Right atrium auricular region (tissue), 2 donors: ENCODE measurements around the gene MRPS15. TPM values are rescaled to one million over a fixed set of nuclear protein-coding genes. Genes with fewer than 3 reads are reported as not detected.

Experiments used
- DNase-seq: peaks from one replicate; pipeline ENCODE4 v3.0.0-alpha.2; 2019; ENCODE audit warnings: low spot score
- H3K27ac ChIP-seq, 2 donors: fragments of 200-600 bp; sonication (generic); 1 replicate in 1 of 2; 2 replicates in 1 of 2; pipeline ENCODE4 v1.5.1; 2016 to 2019
- H3K27me3 ChIP-seq, 2 donors: fragments of 200-600 bp; sonication (generic); one replicate each; pipeline versions ENCODE4 v1.5.1 to v1.6.0; 2017 to 2019
- H3K36me3 ChIP-seq: fragments of 200-600 bp; sonication (generic); one replicate; pipeline ENCODE4 v1.5.1; 2016
- H3K4me1 ChIP-seq, 2 donors: fragments of 200-600 bp; sonication (generic); one replicate each; pipeline versions ENCODE4 v1.5.1 to v1.6.0; 2017 to 2019
- H3K4me3 ChIP-seq, 2 donors: fragments of 200-600 bp; sonication (generic); 1 replicate in 1 of 2; 2 replicates in 1 of 2; pipeline ENCODE4 v1.5.1; 2017 to 2019; ENCODE audit warnings: mild to moderate bottlenecking in 1 of 2, moderate library complexity in 1 of 2
- H3K9me3 ChIP-seq, 2 donors: fragments of 200-600 bp; sonication (generic); one replicate each; pipeline ENCODE4 v1.5.1; 2019
- CTCF ChIP-seq, 2 donors: fragments of 200-600 bp; sonication (generic); IDR thresholded peaks; one replicate each; pipeline ENCODE4 v1.5.1; 2019; ENCODE audit warnings: antibody characterized with exemption in 2 of 2
- total RNA-seq, 2 donors: library from RNA; depleted of rRNA; stranded (reverse); fragments of >200 nt; gene quantifications; one replicate each; pipeline ENCODE4 v1.1.0, GENCODE V29; 2016

Gene MRPS15
- total RNA-seq, 2 donors from 2014 or later: 81.4 to 93.4 TPM

- H3K4me1 ChIP-seq: peaks cover 0 to 21% of the 10 kb centered on the region in 2 donors
- no peaks in the 10 kb centered on the region for H3K27me3 ChIP-seq
- peaks cover 12% of the 10 kb centered on the region for H3K36me3 ChIP-seq
- H3K27ac ChIP-seq: no peak overlapping the region
- H3K4me3 ChIP-seq: no peak overlapping the region
- H3K9me3 ChIP-seq: no peaks in the 10 kb centered on the region
- no peak for TF ChIP-seq CTCF (IDR thresholded peaks at IDR 0.05)
- DNase-seq: no peak
Measured at GRCh38 chr1:36421649-36422048, 42.5 kb downstream of the MRPS15 start.

GRCh38 chr1:36420836-36421317 is 43.3 kb downstream of the MRPS15 start:
- Histone ChIP-seq H3K36me3 (peaks cover 12% of the 10 kb centered on the region), H3K4me1 (peaks cover 0 to 21% of the 10 kb centered on the region in 2 donors), H3K27me3 (no peaks in the 10 kb centered on the region), H3K4me3 (no peak overlapping the region), H3K27ac (no peak overlapping the region), H3K9me3 (no peaks in the 10 kb centered on the region)
- DNase-seq: peak; percentile 93
- TF ChIP-seq CTCF (IDR thresholded peaks at IDR 0.05): peak; percentile 84 to 95

GRCh38 chr1:36420409-36420808 is 43.8 kb downstream of the MRPS15 start:
- Histone ChIP-seq H3K4me1 (peaks cover 0 to 21% of the 10 kb centered on the region in 2 donors), H3K27ac (no peak overlapping the region), H3K4me3 (no peak overlapping the region), H3K27me3 (no peaks in the 10 kb centered on the region), H3K9me3 (no peaks in the 10 kb centered on the region), H3K36me3 (peaks cover 12% of the 10 kb centered on the region)
- no peak for TF ChIP-seq CTCF (IDR thresholded peaks at IDR 0.05)
- DNase-seq: no peak

GRCh38 chr1:36419569-36419968 is 44.6 kb downstream of the MRPS15 start:
- no peak for DNase-seq
- Histone ChIP-seq H3K27ac (peak overlapping the region in 1 of 2 donors; percentile 3), H3K27me3 (no peaks in the 10 kb centered on the region), H3K9me3 (no peaks in the 10 kb centered on the region), H3K36me3 (peaks cover 12% of the 10 kb centered on the region), H3K4me3 (no peak overlapping the region), H3K4me1 (peaks cover 0 to 21% of the 10 kb centered on the region in 2 donors)
- no peak for TF ChIP-seq CTCF (IDR thresholded peaks at IDR 0.05)

- Histone ChIP-seq H3K9me3 (no peaks in the 10 kb centered on the region), H3K27ac (peak overlapping the region in 1 of 2 donors; percentile 3), H3K4me1 (peaks cover 0 to 21% of the 10 kb centered on the region in 2 donors), H3K4me3 (no peak overlapping the region), H3K36me3 (peaks cover 12% of the 10 kb centered on the region), H3K27me3 (no peaks in the 10 kb centered on the region)
- TF ChIP-seq CTCF (IDR thresholded peaks at IDR 0.05): no peak
- no peak for DNase-seq
Measured at GRCh38 chr1:36419140-36419539, 45.0 kb downstream of the MRPS15 start.

- Histone ChIP-seq H3K4me3 (no peak overlapping the region), H3K9me3 (no peaks in the 10 kb centered on the region), H3K27ac (no peak overlapping the region), H3K36me3 (peaks cover 12% of the 10 kb centered on the region), H3K27me3 (no peaks in the 10 kb centered on the region), H3K4me1 (peaks cover 0 to 21% of the 10 kb centered on the region in 2 donors)
- TF ChIP-seq CTCF (IDR thresholded peaks at IDR 0.05): no peak
- no peak for DNase-seq
Measured at GRCh38 chr1:36417931-36418330, 46.3 kb downstream of the MRPS15 start.
